Keratinocyte (primary cell): ENCODE results near the gene SPCS3.

Experiments
- CTCF ChIP-seq, 3 experiments: IDR thresholded peaks in 1 of 3; conservative IDR thresholded peaks in 1 of 3; optimal IDR thresholded peaks in 1 of 3; 2 replicates in 2 of 3; 3 replicates in 1 of 3; pipeline versions ENCODE3 to v1.5.1; 2011; ENCODE audit warnings: low read length in 3 of 3, mild to moderate bottlenecking in 3 of 3, moderate library complexity in 2 of 3, control low read depth in 1 of 3, inconsistent platforms in 1 of 3; ENCODE audit not compliant: insufficient read depth in 2 of 3; ENCODE audit errors: extremely low read depth in 1 of 3
- EZH2 ChIP-seq: IDR thresholded peaks from one replicate; pipeline ENCODE4 v1.6.1; 2012; ENCODE audit warnings: inconsistent platforms, mild to moderate bottlenecking, low read length, moderate library complexity

GRCh38 chr4:176309046-176309445, 10.7 kb upstream of the SPCS3 start:
- TF ChIP-seq CTCF (optimal IDR thresholded peaks at IDR 0.05 in 1 of 3, IDR thresholded peaks at IDR 0.05 in 1 of 3, conservative IDR thresholded peaks at IDR 0.05 in 1 of 3; ENCODE audit: extremely low read depth in 1 of 3, insufficient read depth in 2 of 3, low read length in 3 of 3) = no peak
- no peak for TF ChIP-seq EZH2
